Mammary epithelial cell (primary cell): ENCODE measurements around the gene MTCH1.

Experiments
- CTCF ChIP-seq, 2 donors: IDR thresholded peaks in 1 of 2; conservative IDR thresholded peaks in 1 of 2; 2 replicates each; pipeline ENCODE4 v1.5.1; 2011 to 2012; ENCODE audit warnings: inconsistent platforms in 2 of 2, low read length in 2 of 2, mild to moderate bottlenecking in 2 of 2, control low read depth in 1 of 2, low read depth in 1 of 2; ENCODE audit not compliant: insufficient read depth in 1 of 2; ENCODE audit errors: extremely low read depth in 1 of 2
- EZH2 ChIP-seq: IDR thresholded peaks from 2 replicates; pipeline ENCODE4 v1.6.1; 2012; ENCODE audit warnings: low read length, inconsistent platforms, borderline replicate concordance

- TF ChIP-seq CTCF (conservative IDR thresholded peaks at IDR 0.05 in 1 of 2, IDR thresholded peaks at IDR 0.05 in 1 of 2; ENCODE audit: extremely low read depth in 1 of 2, insufficient read depth in 1 of 2, low read depth in 1 of 2, low read length in 2 of 2) (peak; percentile 93 to 97), EZH2 (no peak)
Observed at GRCh38 chr6:37018198-37019064, 32.4 kb upstream of the MTCH1 start.
